DOHH2 (cell line): ENCODE measurements around the gene INHBB.

Experiments used
- CTCF ChIP-seq: fragments of 200-600 bp; sonication (generic); IDR thresholded peaks from one replicate; pipeline ENCODE4 v1.5.1; 2014; ENCODE audit warnings: antibody characterized with exemption, mild to moderate bottlenecking, low read depth, low read length; ENCODE audit not compliant: poor library complexity, severe bottlenecking
- EZH2phosphoT487 ChIP-seq: fragments of 200-600 bp; sonication (generic); IDR thresholded peaks from 2 replicates; pipeline ENCODE4 v1.6.1; 2017; ENCODE audit warnings: borderline replicate concordance, mild to moderate bottlenecking, antibody characterized with exemption, low read length, moderate library complexity, mixed read lengths

GRCh38 chr2:120388222-120389035 is 42.5 kb downstream of the INHBB start:
- TF ChIP-seq CTCF = no peak
- no peak for TF ChIP-seq EZH2phosphoT487
